GM18519 (cell line): ENCODE results near the gene MTUS2.

Source experiments
- ATAC-seq: cut with Tn5 transposase; IDR thresholded peaks from one replicate; pipeline ENCODE4 v1.9.1; 2021; ENCODE audit warnings: mild to moderate bottlenecking, moderate library complexity; ENCODE audit not compliant: unreplicated experiment, low FRiP score

Gene MTUS2

GRCh38 chr13:29020314-29020713 is 200.2 kb downstream of the MTUS2 start:
- no peak for ATAC-seq

GRCh38 chr13:29021311-29021710 is 201.2 kb downstream of the MTUS2 start:
- no peak for ATAC-seq

GRCh38 chr13:29021717-29022116 is 201.6 kb downstream of the MTUS2 start:
- ATAC-seq = no peak

- ATAC-seq = no peak
Measured at GRCh38 chr13:29022410-29022809, 202.3 kb downstream of the MTUS2 start.

- ATAC-seq = no peak
Measured at GRCh38 chr13:29022968-29023367, 202.8 kb downstream of the MTUS2 start.

- no peak for ATAC-seq
Measured at GRCh38 chr13:29024783-29025182, 204.6 kb downstream of the MTUS2 start.

- no peak for ATAC-seq
Measured at GRCh38 chr13:29028868-29029267, 208.7 kb downstream of the MTUS2 start.

- no peak for ATAC-seq
Measured at GRCh38 chr13:29038700-29039099, 218.6 kb downstream of the MTUS2 start.

- ATAC-seq = no peak
Measured at GRCh38 chr13:29039212-29039611, 219.1 kb downstream of the MTUS2 start.

- ATAC-seq = no peak
Measured at GRCh38 chr13:29046588-29046987, 226.4 kb downstream of the MTUS2 start.

GRCh38 chr13:29049524-29049923 is 229.4 kb downstream of the MTUS2 start:
- no peak for ATAC-seq

GRCh38 chr13:29050719-29051118 is 230.6 kb downstream of the MTUS2 start:
- no peak for ATAC-seq

- ATAC-seq = no peak
Measured at GRCh38 chr13:29059800-29060199, 239.7 kb downstream of the MTUS2 start.

- ATAC-seq = no peak
Measured at GRCh38 chr13:29065142-29065541, 245.0 kb downstream of the MTUS2 start.

- ATAC-seq = no peak
Measured at GRCh38 chr13:29067306-29067945, 247.3 kb downstream of the MTUS2 start.

GRCh38 chr13:29073755-29074154 is 253.6 kb downstream of the MTUS2 start:
- ATAC-seq = no peak

GRCh38 chr13:29077051-29077813 is 257.1 kb downstream of the MTUS2 start:
- ATAC-seq = no peak

GRCh38 chr13:29081036-29081435 is 260.9 kb downstream of the MTUS2 start:
- peak; percentile 73 for ATAC-seq

- no peak for ATAC-seq
Measured at GRCh38 chr13:29081697-29082440, 261.7 kb downstream of the MTUS2 start.

GRCh38 chr13:29099781-29100406 is 279.8 kb downstream of the MTUS2 start:
- ATAC-seq = no peak

GRCh38 chr13:29100758-29101157 is 280.6 kb downstream of the MTUS2 start:
- no peak for ATAC-seq
